Retinal pigment epithelial cell (primary cell): ENCODE measurements around the gene KIDINS220.

Source experiments
- DNase-seq: peaks from one replicate; pipeline ENCODE4 v3.0.0-alpha.2; 2010; ENCODE audit warnings: low read depth
- H3K4me3 ChIP-seq: 2 replicates; pipeline ENCODE4 v1.5.1; 2011; ENCODE audit warnings: mild to moderate bottlenecking, low read length, control low read depth, moderate library complexity
- TF ChIP-seq, protein P1 (sequence below): conservative IDR thresholded peaks from 2 replicates; pipeline ENCODE4 v1.5.1; 2011; ENCODE audit warnings: low read depth, low read length, control low read depth, inconsistent platforms

KIDINS220 gene

DNA sequence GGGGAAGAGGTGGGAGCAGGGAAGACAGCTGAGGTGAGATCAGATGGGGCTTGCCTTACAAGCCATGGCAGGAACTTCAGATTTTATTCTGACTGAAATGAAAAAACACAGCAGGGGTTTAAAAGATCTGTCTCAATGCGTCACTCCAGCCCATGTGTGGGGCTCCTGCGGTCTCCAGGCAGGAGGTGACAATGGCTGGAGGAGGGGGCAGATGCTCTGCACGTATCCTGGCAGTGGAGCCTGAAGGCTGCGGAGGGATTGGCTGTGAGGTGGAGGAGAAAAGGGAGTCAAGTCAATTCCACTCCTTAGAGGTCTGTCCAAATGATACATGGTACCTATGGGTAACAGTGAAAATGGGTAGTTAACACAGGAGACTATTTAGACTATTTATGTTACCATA is 40.5 kb upstream of the KIDINS220 start:
- no peak overlapping the region for H3K4me3 ChIP-seq
- no peak for DNase-seq
- TF ChIP-seq, protein P1, sequence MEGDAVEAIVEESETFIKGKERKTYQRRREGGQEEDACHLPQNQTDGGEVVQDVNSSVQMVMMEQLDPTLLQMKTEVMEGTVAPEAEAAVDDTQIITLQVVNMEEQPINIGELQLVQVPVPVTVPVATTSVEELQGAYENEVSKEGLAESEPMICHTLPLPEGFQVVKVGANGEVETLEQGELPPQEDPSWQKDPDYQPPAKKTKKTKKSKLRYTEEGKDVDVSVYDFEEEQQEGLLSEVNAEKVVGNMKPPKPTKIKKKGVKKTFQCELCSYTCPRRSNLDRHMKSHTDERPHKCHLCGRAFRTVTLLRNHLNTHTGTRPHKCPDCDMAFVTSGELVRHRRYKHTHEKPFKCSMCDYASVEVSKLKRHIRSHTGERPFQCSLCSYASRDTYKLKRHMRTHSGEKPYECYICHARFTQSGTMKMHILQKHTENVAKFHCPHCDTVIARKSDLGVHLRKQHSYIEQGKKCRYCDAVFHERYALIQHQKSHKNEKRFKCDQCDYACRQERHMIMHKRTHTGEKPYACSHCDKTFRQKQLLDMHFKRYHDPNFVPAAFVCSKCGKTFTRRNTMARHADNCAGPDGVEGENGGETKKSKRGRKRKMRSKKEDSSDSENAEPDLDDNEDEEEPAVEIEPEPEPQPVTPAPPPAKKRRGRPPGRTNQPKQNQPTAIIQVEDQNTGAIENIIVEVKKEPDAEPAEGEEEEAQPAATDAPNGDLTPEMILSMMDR, result no peak

DNA sequence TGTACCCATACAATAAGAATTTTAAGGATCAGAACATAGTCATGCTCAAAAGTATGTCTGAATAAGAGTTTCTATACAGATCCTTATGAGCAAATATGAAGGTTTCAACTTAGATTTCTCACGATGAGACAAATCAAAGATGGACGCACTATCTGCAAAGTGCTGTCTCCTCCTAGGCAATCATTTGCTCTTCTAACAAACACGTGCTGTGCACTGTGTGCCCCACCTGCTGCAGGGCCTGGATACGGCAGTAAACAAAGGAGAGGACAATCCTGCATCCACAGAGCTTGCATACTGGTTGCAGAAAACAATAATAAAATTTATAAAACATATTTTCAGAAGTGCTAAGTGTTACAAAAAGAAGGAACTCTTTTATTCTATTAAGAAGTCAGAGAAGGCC is 39.9 kb upstream of the KIDINS220 start:
- no peak for DNase-seq
- TF ChIP-seq, protein P1, result no peak
- no peak overlapping the region for H3K4me3 ChIP-seq

DNA sequence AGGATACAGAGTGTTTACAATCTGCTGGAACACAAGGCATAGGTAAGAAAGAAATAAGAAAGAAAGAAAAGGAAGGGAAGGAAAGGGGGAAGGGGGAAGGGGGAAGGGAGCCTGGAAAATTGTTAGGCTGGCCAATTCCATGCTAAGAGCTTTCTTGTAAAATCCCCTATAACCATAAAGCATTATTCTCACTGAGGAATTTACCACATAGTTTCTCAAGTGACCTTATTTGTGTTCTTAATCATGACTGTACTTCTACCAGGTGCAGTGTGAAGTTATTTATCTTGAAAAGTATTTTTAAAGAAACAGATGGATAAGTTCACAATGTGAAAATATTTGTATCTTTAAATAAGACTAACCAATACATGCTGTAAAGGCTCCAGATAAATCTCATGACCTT is 39.2 kb upstream of the KIDINS220 start:
- no peak for DNase-seq
- TF ChIP-seq, protein P1, result no peak
- no peak overlapping the region for H3K4me3 ChIP-seq

DNA sequence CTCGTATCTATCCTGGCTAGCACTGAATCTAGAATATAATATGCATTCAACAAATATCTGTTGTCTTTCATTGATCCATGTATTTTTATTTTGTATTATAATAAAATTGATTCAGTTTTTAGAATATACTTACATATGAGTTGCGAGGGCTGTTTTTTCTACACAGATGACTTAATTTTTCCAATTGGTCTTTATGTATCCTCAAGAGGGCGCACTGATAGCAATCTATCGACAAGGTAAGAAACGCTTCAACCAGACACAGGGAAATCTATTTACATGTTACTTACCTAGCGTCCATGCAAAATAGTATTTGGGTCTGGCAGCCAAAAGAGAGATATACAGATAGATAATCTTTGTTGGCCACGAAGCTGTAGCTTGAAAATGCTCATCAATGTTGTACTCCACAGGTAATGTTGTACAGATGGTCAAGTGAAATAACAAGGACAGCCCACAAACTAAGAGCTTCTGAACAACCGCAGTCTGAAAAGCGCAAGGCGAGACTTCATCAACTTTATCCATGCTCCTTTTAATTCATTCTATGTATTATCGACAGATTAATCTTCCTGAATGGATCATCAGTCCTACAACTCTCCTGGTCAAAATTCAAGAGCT is 35.5 kb upstream of the KIDINS220 start:
- no peak for DNase-seq
- TF ChIP-seq, protein P1, result peak; percentile 72
- no peak overlapping the region for H3K4me3 ChIP-seq

DNA sequence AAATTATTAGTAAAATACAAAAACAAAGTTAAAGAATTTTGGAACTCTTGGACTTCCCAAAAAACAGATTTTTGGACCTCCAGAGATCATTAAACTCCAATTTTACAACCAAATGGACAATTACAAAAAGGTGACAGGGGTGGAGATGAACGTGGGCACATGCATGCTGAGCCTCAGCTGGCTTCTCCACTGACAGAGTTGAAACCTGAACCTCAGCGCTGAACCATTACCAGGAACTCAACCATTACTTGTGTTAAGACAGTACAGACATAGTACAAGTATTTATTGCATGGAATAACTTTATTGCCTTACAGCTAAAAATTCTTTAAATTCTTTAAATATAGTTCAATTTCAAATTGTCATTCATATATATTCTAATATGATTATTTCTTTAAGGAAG is 33.0 kb upstream of the KIDINS220 start:
- no peak overlapping the region for H3K4me3 ChIP-seq
- TF ChIP-seq, protein P1, result no peak
- no peak for DNase-seq

DNA sequence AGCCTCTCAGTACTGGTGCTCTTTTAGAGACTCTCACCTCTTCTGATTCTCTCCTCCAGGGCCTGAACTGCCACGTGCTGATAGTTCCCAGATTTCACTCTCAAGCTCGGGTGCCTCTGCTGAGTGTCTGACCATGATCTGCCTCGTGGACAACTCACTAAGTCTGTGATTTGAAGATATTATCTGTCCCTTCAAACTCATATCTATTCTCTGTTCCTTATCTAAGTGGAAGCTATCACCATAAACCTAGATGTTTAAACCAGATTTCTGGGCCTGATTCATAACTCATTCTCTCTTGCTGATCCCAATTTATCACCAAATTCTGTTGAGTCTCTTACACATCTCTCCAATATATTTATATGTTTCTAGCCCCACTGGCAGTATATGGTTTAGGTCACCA is 29.9 kb upstream of the KIDINS220 start:
- H3K4me3 ChIP-seq, result no peak overlapping the region
- TF ChIP-seq, protein P1, result no peak
- no peak for DNase-seq

DNA sequence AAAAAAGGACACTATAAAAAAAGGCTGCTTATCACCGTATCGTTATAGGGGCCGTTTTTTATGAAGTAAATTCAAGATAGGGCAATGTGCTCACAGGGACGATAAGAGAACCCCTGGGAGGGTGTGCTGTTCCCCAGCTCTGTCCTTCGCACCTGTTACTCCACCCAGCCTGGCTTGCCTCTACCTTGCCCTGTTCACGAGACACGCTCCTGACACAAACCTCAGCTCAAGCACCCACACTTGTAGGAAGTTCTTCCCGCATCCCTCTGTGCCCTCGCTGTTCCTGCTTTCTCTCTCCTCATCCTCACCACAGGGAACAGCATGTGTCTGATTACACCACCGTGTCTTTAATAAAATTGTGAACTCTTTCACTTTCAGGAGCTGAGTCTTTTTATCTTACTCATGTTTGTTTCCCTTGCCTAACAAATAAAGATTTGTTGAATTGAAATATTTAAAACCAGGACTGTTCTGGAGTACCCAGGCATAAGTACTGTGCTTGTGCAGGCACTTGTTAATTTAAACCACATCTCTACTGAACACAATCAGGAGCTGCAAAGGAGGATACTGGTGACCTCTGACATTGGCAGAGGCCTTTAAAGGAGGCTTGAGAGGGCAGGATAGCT is 26.0 kb upstream of the KIDINS220 start:
- TF ChIP-seq, protein P1, result no peak
- DNase-seq, result no peak
- no peak overlapping the region for H3K4me3 ChIP-seq
